GM23338 (cell line): ENCODE data around the gene NFE2. TPM values are rescaled to one million over a fixed set of nuclear protein-coding genes. Genes with fewer than 3 reads are reported as not detected.
"Not testable (repeated sequence)": the region's sequence is repeated elsewhere in the genome, so short reads cannot be mapped to it uniquely, and the experiment has no call there.

Source experiments
- ATAC-seq: fragments of 200-7000 bp; cut with Tn5 transposase; 3 replicates; pipeline ENCODE4 v1.9.1; 2020
- DNase-seq: peaks from one replicate; pipeline ENCODE4 v3.0.0-alpha.2; 2015; ENCODE audit warnings: low spot score
- H2AFZ ChIP-seq: fragments of 200-600 bp; sonication (generic); 2 replicates; pipeline ENCODE4 v1.8.0; 2016; ENCODE audit warnings: antibody characterized with exemption, mild to moderate bottlenecking, moderate library complexity
- H3F3A ChIP-seq: fragments of 200-600 bp; sonication (generic); replicated peaks from 2 replicates; pipeline ENCODE4 v1.8.0; 2017; ENCODE audit warnings: antibody characterized with exemption, mixed run types, low read depth
- H3K27ac ChIP-seq: fragments of 200-600 bp; sonication (generic); 2 replicates; pipeline ENCODE4 v1.6.1; 2016; ENCODE audit warnings: low read depth
- H3K27me3 ChIP-seq: fragments of 200-600 bp; sonication (generic); 2 replicates; pipeline ENCODE4 v1.8.0; 2016; ENCODE audit warnings: mild to moderate bottlenecking, mixed run types, moderate library complexity; ENCODE audit not compliant: insufficient read depth
- H3K36me3 ChIP-seq: fragments of 200-600 bp; sonication (generic); 2 replicates; pipeline ENCODE4 v1.8.0; 2016; ENCODE audit warnings: mild to moderate bottlenecking; ENCODE audit not compliant: insufficient read depth
- H3K4me1 ChIP-seq: fragments of 200-600 bp; sonication (generic); 2 replicates; pipeline ENCODE4 v1.8.0; 2016; ENCODE audit warnings: mild to moderate bottlenecking, moderate library complexity; ENCODE audit not compliant: insufficient read depth
- H3K4me2 ChIP-seq: fragments of 200-600 bp; sonication (generic); 2 replicates; pipeline ENCODE4 v1.7.1; 2017; ENCODE audit warnings: mixed run types
- H3K4me3 ChIP-seq: fragments of 200-600 bp; sonication (generic); 2 replicates; pipeline ENCODE4 v1.6.1; 2016; ENCODE audit warnings: mixed run types
- H3K79me2 ChIP-seq: fragments of 200-600 bp; sonication (generic); replicated peaks from 2 replicates; pipeline ENCODE4 v1.8.0; 2017; ENCODE audit warnings: mild to moderate bottlenecking; ENCODE audit not compliant: insufficient read depth
- H3K9me2 ChIP-seq: fragments of 200-600 bp; sonication (generic); 2 replicates; pipeline ENCODE4 v1.8.0; 2017; ENCODE audit not compliant: insufficient read depth
- H4K20me1 ChIP-seq: fragments of 200-600 bp; sonication (generic); replicated peaks from 2 replicates; pipeline ENCODE4 v1.8.0; 2017; ENCODE audit warnings: mild to moderate bottlenecking; ENCODE audit not compliant: insufficient read depth
- H3K27ac Mint-ChIP-seq: 2 replicates; pipeline ENCODE4 v1.8.0; 2020; ENCODE audit warnings: inconsistent platforms, mild to moderate bottlenecking, moderate library complexity, mixed read lengths
- H3K27me3 Mint-ChIP-seq: 3 replicates; pipeline ENCODE4 v1.8.0; 2022; ENCODE audit warnings: low read depth, mild to moderate bottlenecking, moderate library complexity, mixed read lengths, inconsistent platforms; ENCODE audit not compliant: insufficient read depth, poor library complexity
- H3K36me3 Mint-ChIP-seq: 3 replicates; pipeline ENCODE4 v1.8.0; 2021; ENCODE audit warnings: low read depth, mild to moderate bottlenecking, inconsistent platforms, moderate library complexity, mixed read lengths
- H3K4me1 Mint-ChIP-seq: 3 replicates; pipeline ENCODE4 v1.8.0; 2020; ENCODE audit warnings: mild to moderate bottlenecking, inconsistent platforms, mixed read lengths
- H3K4me3 Mint-ChIP-seq: 3 replicates; pipeline ENCODE4 v1.8.0; 2021; ENCODE audit warnings: moderate library complexity, mild to moderate bottlenecking, inconsistent platforms, mixed read lengths
- H3K9me3 Mint-ChIP-seq: 3 replicates; pipeline ENCODE4 v1.8.0; 2020; ENCODE audit warnings: moderate library complexity, mild to moderate bottlenecking, inconsistent platforms, mixed read lengths
- CREB1 ChIP-seq: fragments of 250-450 bp; sonication (Bioruptor Pico); IDR thresholded peaks from 2 replicates; pipeline ENCODE4 v1.5.0; 2020; ENCODE audit warnings: low read depth, mild to moderate bottlenecking, moderate library complexity
- EZH2phosphoT487 ChIP-seq: fragments of 200-600 bp; sonication (generic); IDR thresholded peaks from one replicate; pipeline ENCODE4 v1.8.1; 2018; ENCODE audit warnings: antibody characterized with exemption; ENCODE audit not compliant: unreplicated experiment
- NANOG ChIP-seq: IDR thresholded peaks from 2 replicates; pipeline ENCODE4 v1.6.1; 2016; ENCODE audit warnings: antibody characterized with exemption, borderline replicate concordance
- STAT1 ChIP-seq: IDR thresholded peaks from one replicate; pipeline ENCODE4 v1.6.1; 2016; ENCODE audit warnings: antibody characterized with exemption; ENCODE audit not compliant: unreplicated experiment
- ZNF114 ChIP-seq: fragments of 250-450 bp; sonication (Bioruptor Pico); IDR thresholded peaks from 2 replicates; pipeline ENCODE4 v1.5.0; 2020; ENCODE audit warnings: mild to moderate bottlenecking, moderate library complexity
- polyA plus RNA-seq: library from polyadenylated mRNA; unstranded; fragments of >200 nt; fragmentation: Nextera tagmentation; extraction: Ambion mirVana; gene quantifications from 2 replicates; pipeline ENCODE4 v1.2.1, GENCODE V29; 2016
- total RNA-seq: library from RNA; depleted of rRNA; stranded (reverse); fragments of >200 nt; shearing (Covaris generic); gene quantifications from 2 replicates; pipeline ENCODE4 v1.2.3, GENCODE V29; 2014
- TF ChIP-seq, protein P1 (sequence below): fragments of 250-450 bp; sonication (Bioruptor Pico); IDR thresholded peaks from 2 replicates; pipeline ENCODE4 v1.5.0; 2020; ENCODE audit warnings: mild to moderate bottlenecking, moderate library complexity
- TF ChIP-seq, protein P2 (sequence below), 2 experiments: fragments of 200-600 bp in 1 of 2; sonication (generic) in 1 of 2; conservative IDR thresholded peaks; 2 replicates each; pipeline versions ENCODE4 v1.5.1 to v1.6.1; 2016 to 2017; ENCODE audit warnings: antibody characterized with exemption in 2 of 2, low read depth in 2 of 2, mild to moderate bottlenecking in 2 of 2, moderate library complexity in 1 of 2

The NFE2 gene
- total and polyA plus RNA-seq, 2 experiments from 2014 or later = 1.3 to 1.8 TPM

- TF ChIP-seq, protein P1, sequence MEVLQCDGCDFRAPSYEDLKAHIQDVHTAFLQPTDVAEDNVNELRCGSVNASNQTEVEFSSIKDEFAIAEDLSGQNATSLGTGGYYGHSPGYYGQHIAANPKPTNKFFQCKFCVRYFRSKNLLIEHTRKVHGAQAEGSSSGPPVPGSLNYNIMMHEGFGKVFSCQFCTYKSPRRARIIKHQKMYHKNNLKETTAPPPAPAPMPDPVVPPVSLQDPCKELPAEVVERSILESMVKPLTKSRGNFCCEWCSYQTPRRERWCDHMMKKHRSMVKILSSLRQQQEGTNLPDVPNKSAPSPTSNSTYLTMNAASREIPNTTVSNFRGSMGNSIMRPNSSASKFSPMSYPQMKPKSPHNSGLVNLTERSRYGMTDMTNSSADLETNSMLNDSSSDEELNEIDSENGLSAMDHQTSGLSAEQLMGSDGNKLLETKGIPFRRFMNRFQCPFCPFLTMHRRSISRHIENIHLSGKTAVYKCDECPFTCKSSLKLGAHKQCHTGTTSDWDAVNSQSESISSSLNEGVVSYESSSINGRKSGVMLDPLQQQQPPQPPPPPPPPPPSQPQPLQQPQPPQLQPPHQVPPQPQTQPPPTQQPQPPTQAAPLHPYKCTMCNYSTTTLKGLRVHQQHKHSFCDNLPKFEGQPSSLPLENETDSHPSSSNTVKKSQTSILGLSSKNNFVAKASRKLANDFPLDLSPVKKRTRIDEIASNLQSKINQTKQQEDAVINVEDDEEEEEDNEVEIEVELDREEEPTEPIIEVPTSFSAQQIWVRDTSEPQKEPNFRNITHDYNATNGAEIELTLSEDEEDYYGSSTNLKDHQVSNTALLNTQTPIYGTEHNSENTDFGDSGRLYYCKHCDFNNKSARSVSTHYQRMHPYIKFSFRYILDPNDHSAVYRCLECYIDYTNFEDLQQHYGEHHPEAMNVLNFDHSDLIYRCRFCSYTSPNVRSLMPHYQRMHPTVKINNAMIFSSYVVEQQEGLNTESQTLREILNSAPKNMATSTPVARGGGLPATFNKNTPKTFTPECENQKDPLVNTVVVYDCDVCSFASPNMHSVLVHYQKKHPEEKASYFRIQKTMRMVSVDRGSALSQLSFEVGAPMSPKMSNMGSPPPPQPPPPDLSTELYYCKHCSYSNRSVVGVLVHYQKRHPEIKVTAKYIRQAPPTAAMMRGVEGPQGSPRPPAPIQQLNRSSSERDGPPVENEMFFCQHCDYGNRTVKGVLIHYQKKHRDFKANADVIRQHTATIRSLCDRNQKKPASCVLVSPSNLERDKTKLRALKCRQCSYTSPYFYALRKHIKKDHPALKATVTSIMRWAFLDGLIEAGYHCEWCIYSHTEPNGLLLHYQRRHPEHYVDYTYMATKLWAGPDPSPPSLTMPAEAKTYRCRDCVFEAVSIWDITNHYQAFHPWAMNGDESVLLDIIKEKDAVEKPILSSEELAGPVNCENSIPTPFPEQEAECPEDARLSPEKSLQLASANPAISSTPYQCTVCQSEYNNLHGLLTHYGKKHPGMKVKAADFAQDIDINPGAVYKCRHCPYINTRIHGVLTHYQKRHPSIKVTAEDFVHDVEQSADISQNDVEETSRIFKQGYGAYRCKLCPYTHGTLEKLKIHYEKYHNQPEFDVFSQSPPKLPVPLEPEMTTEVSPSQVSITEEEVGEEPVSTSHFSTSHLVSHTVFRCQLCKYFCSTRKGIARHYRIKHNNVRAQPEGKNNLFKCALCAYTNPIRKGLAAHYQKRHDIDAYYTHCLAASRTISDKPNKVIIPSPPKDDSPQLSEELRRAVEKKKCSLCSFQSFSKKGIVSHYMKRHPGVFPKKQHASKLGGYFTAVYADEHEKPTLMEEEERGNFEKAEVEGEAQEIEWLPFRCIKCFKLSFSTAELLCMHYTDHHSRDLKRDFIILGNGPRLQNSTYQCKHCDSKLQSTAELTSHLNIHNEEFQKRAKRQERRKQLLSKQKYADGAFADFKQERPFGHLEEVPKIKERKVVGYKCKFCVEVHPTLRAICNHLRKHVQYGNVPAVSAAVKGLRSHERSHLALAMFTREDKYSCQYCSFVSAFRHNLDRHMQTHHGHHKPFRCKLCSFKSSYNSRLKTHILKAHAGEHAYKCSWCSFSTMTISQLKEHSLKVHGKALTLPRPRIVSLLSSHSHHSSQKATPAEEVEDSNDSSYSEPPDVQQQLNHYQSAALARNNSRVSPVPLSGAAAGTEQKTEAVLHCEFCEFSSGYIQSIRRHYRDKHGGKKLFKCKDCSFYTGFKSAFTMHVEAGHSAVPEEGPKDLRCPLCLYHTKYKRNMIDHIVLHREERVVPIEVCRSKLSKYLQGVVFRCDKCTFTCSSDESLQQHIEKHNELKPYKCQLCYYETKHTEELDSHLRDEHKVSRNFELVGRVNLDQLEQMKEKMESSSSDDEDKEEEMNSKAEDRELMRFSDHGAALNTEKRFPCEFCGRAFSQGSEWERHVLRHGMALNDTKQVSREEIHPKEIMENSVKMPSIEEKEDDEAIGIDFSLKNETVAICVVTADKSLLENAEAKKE (CRISPR knock-in tag) = no peak
- TF ChIP-seq NANOG (no peak), EZH2phosphoT487 (no peak), STAT1 (no peak), ZNF114 (CRISPR knock-in tag) (no peak), CREB1 (CRISPR knock-in tag) (no peak)
- TF ChIP-seq, protein P2, sequence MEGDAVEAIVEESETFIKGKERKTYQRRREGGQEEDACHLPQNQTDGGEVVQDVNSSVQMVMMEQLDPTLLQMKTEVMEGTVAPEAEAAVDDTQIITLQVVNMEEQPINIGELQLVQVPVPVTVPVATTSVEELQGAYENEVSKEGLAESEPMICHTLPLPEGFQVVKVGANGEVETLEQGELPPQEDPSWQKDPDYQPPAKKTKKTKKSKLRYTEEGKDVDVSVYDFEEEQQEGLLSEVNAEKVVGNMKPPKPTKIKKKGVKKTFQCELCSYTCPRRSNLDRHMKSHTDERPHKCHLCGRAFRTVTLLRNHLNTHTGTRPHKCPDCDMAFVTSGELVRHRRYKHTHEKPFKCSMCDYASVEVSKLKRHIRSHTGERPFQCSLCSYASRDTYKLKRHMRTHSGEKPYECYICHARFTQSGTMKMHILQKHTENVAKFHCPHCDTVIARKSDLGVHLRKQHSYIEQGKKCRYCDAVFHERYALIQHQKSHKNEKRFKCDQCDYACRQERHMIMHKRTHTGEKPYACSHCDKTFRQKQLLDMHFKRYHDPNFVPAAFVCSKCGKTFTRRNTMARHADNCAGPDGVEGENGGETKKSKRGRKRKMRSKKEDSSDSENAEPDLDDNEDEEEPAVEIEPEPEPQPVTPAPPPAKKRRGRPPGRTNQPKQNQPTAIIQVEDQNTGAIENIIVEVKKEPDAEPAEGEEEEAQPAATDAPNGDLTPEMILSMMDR (conservative IDR thresholded peaks at IDR 0.05; ENCODE audit: low read depth in 2 of 2) = no peak
Measured at GRCh38 chr12:54328595-54329337, 28.0 kb upstream of the NFE2 start (continued).

GRCh38 chr12:54325442-54326109 is 24.8 kb upstream of the NFE2 start:
- not testable (repeated sequence) for H4K20me1 ChIP-seq, H3K79me2 ChIP-seq, H3K36me3 ChIP-seq, H3K27me3 ChIP-seq, H3K36me3 Mint-ChIP-seq, DNase-seq, H3K27me3 Mint-ChIP-seq, H3K9me3 Mint-ChIP-seq, H3F3A ChIP-seq, ATAC-seq, H2AFZ ChIP-seq, H3K9me2 ChIP-seq
- Histone ChIP-seq H3K4me2 (peak overlapping the region; percentile 74), H3K4me3 (peak overlapping the region; percentile 53), H3K27ac (peak overlapping the region; percentile 0; the same call in 1 of the 2 replicates), H3K4me1 (peaks cover 23% of the 10 kb centered on the region)
- Mint-ChIP-seq H3K27ac (peak overlapping the region; percentile 97), H3K4me3 (peak overlapping the region; percentile 100), H3K4me1 (peaks cover 27% of the 10 kb centered on the region)
